Left renal cortex interstitium (tissue), 4 donors: ENCODE data around the gene TRIM66. TPM values are rescaled to one million over a fixed set of nuclear protein-coding genes. Genes with fewer than 3 reads are reported as not detected.

Source experiments
- DNase-seq, 4 donors: peaks; one replicate each; pipeline ENCODE4 v3.0.0-alpha.2; 2013; ENCODE audit warnings: low read depth in 4 of 4, low spot score in 2 of 4, missing footprints in 1 of 4
- polyA plus RNA-seq, 4 donors: library from polyadenylated mRNA; unstranded; fragments of 120-200 nt; gene quantifications; one replicate each; pipeline ENCODE4 v1.2.1, GENCODE V29; 2013; ENCODE audit not compliant: insufficient read length in 4 of 4

The TRIM66 gene
- polyA plus RNA-seq, 4 donors = 2.9 to 13.1 (median 8.6) TPM

- no peak for DNase-seq
These were observed 98.4 kb downstream of the TRIM66 start for GRCh38 chr11:8584082-8584481.

- DNase-seq = no peak
These were observed 101.2 kb downstream of the TRIM66 start for GRCh38 chr11:8581300-8581699.

GRCh38 chr11:8577791-8578581 lies 104.5 kb downstream of the TRIM66 start:
- DNase-seq = no peak

- no peak for DNase-seq
These were observed 107.7 kb downstream of the TRIM66 start for GRCh38 chr11:8574798-8575197.

- no peak for DNase-seq
These were observed 108.7 kb downstream of the TRIM66 start for GRCh38 chr11:8573777-8574176.

- no peak for DNase-seq
These were observed 114.8 kb downstream of the TRIM66 start for GRCh38 chr11:8567602-8568198.

GRCh38 chr11:8566613-8567210 lies 115.8 kb downstream of the TRIM66 start:
- DNase-seq = peak in 2 of 4 donors; percentile 18 to 32

GRCh38 chr11:8564526-8564925 lies 117.9 kb downstream of the TRIM66 start:
- DNase-seq = no peak

Other genes with a start within 250 kb of the TRIM66 start
- 10 to 100 TPM; 27.0 to 32.6 (median 30.5) TPM for gene STK33, start 88.4 kb downstream of the TRIM66 start, polyA plus RNA-seq
- 1,000 to 10,000 TPM; 1,860 to 2,614 (median 2,200) TPM for gene RPL27A, start 127 bp upstream of the TRIM66 start, polyA plus RNA-seq
- 10 to 100 TPM; 18.8 to 24.2 (median 21.6) TPM for gene AKIP1, start 228.5 kb upstream of the TRIM66 start, polyA plus RNA-seq